SK-N-SH (cell line): ENCODE measurements around the gene GFOD2. TPM values are rescaled to one million over a fixed set of nuclear protein-coding genes. Genes with fewer than 3 reads are reported as not detected.

Source experiments
- CTCF ChIA-PET: fragments of 300-600, 350-600 bp; formaldehyde crosslinking; extraction: SDS; loops from one replicate; lab custom pipeline; 2021; lab: Yijun Ruan, JAX
- POLR2A ChIA-PET: fragments of 350-600 bp; sonication (Branson Sonifier 250); formaldehyde crosslinking; extraction: SDS; loops from one replicate; lab custom pipeline; 2020; ENCODE audit warnings: antibody characterized with exemption, inconsistent platforms; lab: Yijun Ruan, JAX
- DNase-seq: peaks from one replicate; pipeline ENCODE4 v3.0.0; 2012
- H2AFZ ChIP-seq: fragments of 200-600 bp; sonication (generic); 2 replicates; pipeline ENCODE4 v1.8.1; 2016; ENCODE audit warnings: antibody characterized with exemption, mild to moderate bottlenecking, low read depth
- H3F3A ChIP-seq: fragments of 200-600 bp; sonication (generic); replicated peaks from 2 replicates; pipeline ENCODE3; 2016; ENCODE audit warnings: antibody characterized with exemption, mild to moderate bottlenecking; ENCODE audit not compliant: insufficient read depth
- H3K27ac ChIP-seq, 2 experiments: fragments of 200-500 bp in 1 of 2; fragments of 200-600 bp in 1 of 2; sonication (Bioruptor generic) in 1 of 2; sonication (generic), shearing (Covaris generic) in 1 of 2; 2 replicates each; pipeline versions ENCODE4 v1.5.1 to v1.6.1; 2014 to 2016; ENCODE audit warnings: low read depth in 2 of 2, inconsistent platforms in 1 of 2, low read length in 1 of 2, mild to moderate bottlenecking in 1 of 2, mixed read lengths in 1 of 2
- H3K27me3 ChIP-seq: fragments of 200-600 bp; sonication (generic), shearing (Covaris generic); 2 replicates; pipeline ENCODE4 v1.6.1; 2016; ENCODE audit warnings: mixed run types; ENCODE audit not compliant: insufficient read depth
- H3K36me3 ChIP-seq, 2 experiments: fragments of 200-500 bp in 1 of 2; fragments of 200-600 bp in 1 of 2; sonication (Bioruptor generic) in 1 of 2; sonication (generic) in 1 of 2; replicated peaks in 1 of 2; 2 replicates each; pipeline versions ENCODE3 to v1.5.1; 2014 to 2016; ENCODE audit warnings: low read length in 1 of 2, mild to moderate bottlenecking in 1 of 2; ENCODE audit not compliant: insufficient read depth in 2 of 2, control insufficient read depth in 1 of 2
- H3K4me1 ChIP-seq, 2 experiments: fragments of 200-500 bp in 1 of 2; fragments of 200-600 bp in 1 of 2; sonication (Bioruptor generic) in 1 of 2; sonication (generic), shearing (Covaris generic) in 1 of 2; 2 replicates each; pipeline versions ENCODE4 v1.5.1 to v1.6.1; 2014 to 2016; ENCODE audit warnings: low read depth in 1 of 2, low read length in 1 of 2, mixed run types in 1 of 2; ENCODE audit not compliant: insufficient read depth in 2 of 2, control insufficient read depth in 1 of 2
- H3K4me2 ChIP-seq: fragments of 200-600 bp; sonication (generic), shearing (Covaris generic); 2 replicates; pipeline ENCODE4 v1.6.1; 2017; ENCODE audit warnings: mixed run types
- H3K4me3 ChIP-seq, 2 experiments: fragments of 200-500 bp in 1 of 2; fragments of 200-600 bp in 1 of 2; sonication (Bioruptor generic) in 1 of 2; sonication (generic), shearing (Covaris generic) in 1 of 2; 2 replicates each; pipeline versions ENCODE4 v1.5.1 to v1.8.1; 2014 to 2016; ENCODE audit warnings: low read depth in 2 of 2, inconsistent platforms in 1 of 2, low read length in 1 of 2, mild to moderate bottlenecking in 1 of 2, mixed read lengths in 1 of 2, moderate library complexity in 1 of 2
- H3K79me2 ChIP-seq: fragments of 200-600 bp; sonication (generic); 2 replicates; pipeline ENCODE4 v1.8.1; 2017; ENCODE audit warnings: mild to moderate bottlenecking; ENCODE audit not compliant: insufficient read depth
- H3K9ac ChIP-seq: fragments of 200-600 bp; sonication (generic); 2 replicates; pipeline ENCODE4 v1.6.1; 2017; ENCODE audit warnings: mixed run types
- H3K9me2 ChIP-seq: fragments of 200-600 bp; sonication (generic); 2 replicates; pipeline ENCODE4 v1.6.1; 2017; ENCODE audit warnings: mixed run types
- H3K9me3 ChIP-seq: fragments of 200-600 bp; sonication (generic); 2 replicates; pipeline ENCODE4 v1.6.1; 2017; ENCODE audit warnings: mixed run types, mild to moderate bottlenecking, moderate library complexity
- H4K20me1 ChIP-seq: fragments of 200-600 bp; sonication (generic); 2 replicates; pipeline ENCODE4 v1.6.1; 2017; ENCODE audit warnings: mild to moderate bottlenecking, mixed run types; ENCODE audit not compliant: insufficient read depth
- FOSL2 ChIP-seq: IDR thresholded peaks from 2 replicates; pipeline ENCODE4 v1.4.0; 2012; ENCODE audit warnings: low read depth, mild to moderate bottlenecking, moderate library complexity, borderline replicate concordance
- FOXJ3 ChIP-seq: sonication (generic); formaldehyde crosslinking; IDR thresholded peaks from 2 replicates; pipeline ENCODE4 v1.5.1; 2020; ENCODE audit warnings: mild to moderate bottlenecking, missing genetic modification reagents
- FOXM1 ChIP-seq: IDR thresholded peaks from 2 replicates; pipeline ENCODE4 v1.4.0; 2012; ENCODE audit warnings: low read depth, mild to moderate bottlenecking
- GABPA ChIP-seq: IDR thresholded peaks from 2 replicates; pipeline ENCODE4 v1.4.0; 2012; ENCODE audit warnings: low read depth, mild to moderate bottlenecking
- JUND ChIP-seq: IDR thresholded peaks from 2 replicates; pipeline ENCODE4 v1.4.0; 2012
- MEF2A ChIP-seq: IDR thresholded peaks from 2 replicates; pipeline ENCODE4 v1.4.0; 2012; ENCODE audit warnings: low read depth, borderline replicate concordance
- NRF1 ChIP-seq: IDR thresholded peaks from 2 replicates; pipeline ENCODE4 v1.6.1; 2012; ENCODE audit warnings: low read depth, mild to moderate bottlenecking, low read length
- POLR2AphosphoS5 ChIP-seq: IDR thresholded peaks from 2 replicates; pipeline ENCODE4 v1.6.1; 2012; ENCODE audit warnings: low read depth, low read length
- RAD21 ChIP-seq: IDR thresholded peaks from 2 replicates; pipeline ENCODE4 v1.6.1; 2012; ENCODE audit warnings: mild to moderate bottlenecking, low read length
- RFX5 ChIP-seq: IDR thresholded peaks from 2 replicates; pipeline ENCODE4 v1.6.1; 2012; ENCODE audit warnings: mild to moderate bottlenecking, improper control_type of control experiment, low read length
- RXRA ChIP-seq: IDR thresholded peaks from 2 replicates; pipeline ENCODE4 v1.4.0; 2012; ENCODE audit warnings: low read depth, mild to moderate bottlenecking, borderline replicate concordance
- YY1 ChIP-seq: IDR thresholded peaks from 2 replicates; pipeline ENCODE4 v1.4.0; 2012; ENCODE audit warnings: low read depth, mild to moderate bottlenecking
- WGBS: methylation state at CpG from one replicate; pipeline ENCODE4 v1.1.6; 2017; ENCODE audit warnings: low lambda C conversion rate; 5-methylcytosine and 5-hydroxymethylcytosine counted together
- polyA plus RNA-seq, 3 experiments: library from polyadenylated mRNA; depleted of rRNA; stranded (reverse); fragments of >200 nt; gene quantifications; 2 replicates each; pipeline ENCODE4 v1.2.3, GENCODE V29; 2012
- TF ChIP-seq, protein P1 (sequence below): fragments of 150-350 bp; IDR thresholded peaks from 2 replicates; pipeline ENCODE4 v1.6.1; 2017; ENCODE audit warnings: antibody characterized with exemption, low read length, low read depth, borderline replicate concordance
- TF ChIP-seq, protein P2 (sequence below): IDR thresholded peaks from 2 replicates; pipeline ENCODE4 v1.4.0; 2012; ENCODE audit warnings: low read depth, borderline replicate concordance
- TF ChIP-seq, protein P3 (sequence below): fragments of 150-350 bp; IDR thresholded peaks from 2 replicates; pipeline ENCODE4 v1.6.1; 2016; ENCODE audit warnings: mild to moderate bottlenecking, low read depth, low read length
- TF ChIP-seq, protein P4 (sequence below): IDR thresholded peaks from 2 replicates; pipeline ENCODE4 v1.4.0; 2012; ENCODE audit warnings: low read depth
- TF ChIP-seq, protein P5 (sequence below): IDR thresholded peaks from 2 replicates; pipeline ENCODE4 v1.4.0; 2012; ENCODE audit warnings: low read depth, borderline replicate concordance

The GFOD2 gene
- polyA plus RNA-seq, 1 of the 3 experiments (the other 2 are of a cell fraction), result 19.0 TPM

DNA sequence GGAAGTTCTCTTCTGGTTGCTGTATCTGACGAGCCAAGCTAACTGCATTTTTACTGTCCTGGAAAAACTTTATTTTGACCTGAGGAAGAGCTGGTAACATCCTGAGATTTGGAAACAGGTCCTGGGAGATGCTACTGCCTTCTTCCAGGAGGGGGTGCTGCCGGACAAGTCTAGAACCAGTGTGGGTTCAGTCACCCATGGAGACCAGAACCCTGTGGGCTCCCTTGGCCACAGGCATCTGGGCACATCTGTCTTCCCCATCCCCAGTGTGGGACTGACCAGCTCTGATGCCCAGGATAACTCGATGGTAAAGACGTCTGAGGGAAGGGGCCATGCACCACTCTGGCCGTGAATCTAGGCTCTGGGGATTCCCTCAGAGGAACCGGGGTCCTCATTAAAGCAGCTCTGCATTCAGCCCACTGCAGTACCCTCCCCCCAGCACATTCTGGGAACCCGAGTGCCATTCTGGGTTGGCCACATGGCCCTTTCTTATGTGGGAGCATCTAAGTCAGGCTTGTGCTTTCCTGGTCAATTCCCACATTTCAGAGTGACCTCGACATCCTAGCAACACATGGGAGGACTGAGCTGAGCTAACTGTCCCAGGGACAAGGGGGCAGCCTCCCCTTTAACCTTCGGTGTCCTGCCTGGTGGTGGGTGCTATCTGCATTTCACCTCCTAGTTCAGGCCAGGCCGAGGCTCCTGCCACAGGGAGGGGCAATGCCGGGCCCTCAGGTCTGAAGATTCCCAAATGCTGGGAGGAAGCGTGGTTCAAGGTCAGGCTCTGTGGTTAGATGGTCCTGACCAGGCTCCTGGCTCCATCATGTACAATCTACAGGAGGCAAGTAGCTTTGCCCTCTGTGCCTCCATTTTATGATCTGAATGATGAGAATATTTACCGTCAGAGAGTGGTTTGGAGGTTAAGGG lies 46.1 kb downstream of the GFOD2 start (continued):
- no peak for TF ChIP-seq YY1

DNA sequence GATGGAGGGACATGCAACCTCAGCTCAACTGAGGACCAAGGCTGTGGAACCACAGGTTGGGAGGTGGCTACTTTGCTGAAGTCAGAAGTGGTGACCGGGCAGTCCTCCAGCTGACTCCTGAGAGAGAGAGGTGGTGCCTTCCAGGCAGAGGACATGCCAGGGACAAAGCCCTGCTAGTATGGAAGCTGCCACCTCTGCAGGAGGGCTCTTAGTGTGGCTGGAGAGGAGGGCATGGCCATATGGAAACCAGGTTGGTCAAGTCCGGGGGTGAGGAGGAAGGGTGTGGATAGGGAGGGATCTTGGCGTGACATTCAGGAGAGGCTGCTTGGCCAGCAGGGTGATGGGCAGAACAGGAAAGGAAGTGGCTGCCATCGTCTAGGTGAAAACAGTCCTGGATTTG lies 46.8 kb downstream of the GFOD2 start:
- ChIA-PET CTCF (interaction anchor here (0.6 to 18.3 kb wide), 38 partner anchors 8 to 263 kb away, joined by 3 to 246 read pairs (median 6); partner anchors contain the start of genes ACD, ATP6V0D1, CARMIL2 and CTCF), POLR2A (no interaction called here)
- Histone ChIP-seq H3K4me1 (peaks cover 19 to 37% of the 10 kb centered on the region in 2 experiments; a peak in 2 of 4 replicates), H3K4me2 (no peak overlapping the region), H3K79me2 (no peaks in the 10 kb centered on the region), H3K9me2 (no peaks in the 10 kb centered on the region), H3K27me3 (no peaks in the 10 kb centered on the region), H3K36me3 (peaks cover 0 to 5% of the 10 kb centered on the region in 2 experiments), H3K9ac (no peak overlapping the region), H4K20me1 (no peaks in the 10 kb centered on the region), H2AFZ (no peak overlapping the region), H3K9me3 (no peaks in the 10 kb centered on the region), H3F3A (peaks cover 9% of the 10 kb centered on the region), H3K4me3 (no peak overlapping the region), H3K27ac (no peak overlapping the region)
- DNase-seq, result no peak
- 48% methylated on average over 4 of the region's 4 CpGs for WGBS
- TF ChIP-seq JUND (no peak), NRF1 (no peak)

DNA sequence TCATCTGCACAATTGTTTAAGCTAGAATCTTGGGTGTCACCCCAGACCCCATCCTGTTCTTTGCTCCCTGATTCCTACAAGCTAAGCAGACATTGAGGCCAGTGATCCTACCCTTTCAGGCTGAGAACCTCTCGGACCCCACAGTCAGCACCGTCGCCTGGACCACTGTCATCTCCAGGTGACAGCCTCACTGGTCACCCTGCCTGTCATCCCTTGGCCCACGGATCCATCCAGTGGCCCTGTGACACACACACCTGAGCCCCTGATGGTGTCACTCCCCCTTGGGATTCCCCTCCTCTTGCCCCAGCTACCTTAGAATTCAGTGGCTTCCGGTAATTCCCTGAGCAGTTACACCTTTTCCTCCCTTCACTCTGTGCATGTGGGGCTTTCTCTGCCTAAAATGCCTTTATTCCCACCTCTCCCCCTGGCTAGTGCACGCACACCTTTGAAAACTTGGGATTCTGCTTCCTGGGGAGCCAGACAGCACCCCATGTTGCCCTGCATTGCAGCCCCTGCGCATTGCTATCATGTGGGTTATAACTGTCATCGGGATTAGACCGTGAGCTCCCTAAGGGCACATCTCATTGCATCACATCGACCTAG lies 49.5 kb downstream of the GFOD2 start:
- peaks cover 24 to 45% of the 10 kb centered on the region in 2 experiments; a peak in 2 of 4 replicates for H3K4me1 ChIP-seq
- TF ChIP-seq GABPA (no peak), RAD21 (no peak), MEF2A (no peak), POLR2AphosphoS5 (no peak), FOXJ3 (CRISPR knock-in tag) (no peak), RFX5 (no peak), RXRA (no peak), FOSL2 (no peak), FOXM1 (no peak)
- TF ChIP-seq, protein P1, sequence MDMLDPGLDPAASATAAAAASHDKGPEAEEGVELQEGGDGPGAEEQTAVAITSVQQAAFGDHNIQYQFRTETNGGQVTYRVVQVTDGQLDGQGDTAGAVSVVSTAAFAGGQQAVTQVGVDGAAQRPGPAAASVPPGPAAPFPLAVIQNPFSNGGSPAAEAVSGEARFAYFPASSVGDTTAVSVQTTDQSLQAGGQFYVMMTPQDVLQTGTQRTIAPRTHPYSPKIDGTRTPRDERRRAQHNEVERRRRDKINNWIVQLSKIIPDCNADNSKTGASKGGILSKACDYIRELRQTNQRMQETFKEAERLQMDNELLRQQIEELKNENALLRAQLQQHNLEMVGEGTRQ, result no peak
- TF ChIP-seq, protein P2, sequence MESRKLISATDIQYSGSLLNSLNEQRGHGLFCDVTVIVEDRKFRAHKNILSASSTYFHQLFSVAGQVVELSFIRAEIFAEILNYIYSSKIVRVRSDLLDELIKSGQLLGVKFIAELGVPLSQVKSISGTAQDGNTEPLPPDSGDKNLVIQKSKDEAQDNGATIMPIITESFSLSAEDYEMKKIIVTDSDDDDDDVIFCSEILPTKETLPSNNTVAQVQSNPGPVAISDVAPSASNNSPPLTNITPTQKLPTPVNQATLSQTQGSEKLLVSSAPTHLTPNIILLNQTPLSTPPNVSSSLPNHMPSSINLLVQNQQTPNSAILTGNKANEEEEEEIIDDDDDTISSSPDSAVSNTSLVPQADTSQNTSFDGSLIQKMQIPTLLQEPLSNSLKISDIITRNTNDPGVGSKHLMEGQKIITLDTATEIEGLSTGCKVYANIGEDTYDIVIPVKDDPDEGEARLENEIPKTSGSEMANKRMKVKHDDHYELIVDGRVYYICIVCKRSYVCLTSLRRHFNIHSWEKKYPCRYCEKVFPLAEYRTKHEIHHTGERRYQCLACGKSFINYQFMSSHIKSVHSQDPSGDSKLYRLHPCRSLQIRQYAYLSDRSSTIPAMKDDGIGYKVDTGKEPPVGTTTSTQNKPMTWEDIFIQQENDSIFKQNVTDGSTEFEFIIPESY, result no peak
- TF ChIP-seq, protein P3, sequence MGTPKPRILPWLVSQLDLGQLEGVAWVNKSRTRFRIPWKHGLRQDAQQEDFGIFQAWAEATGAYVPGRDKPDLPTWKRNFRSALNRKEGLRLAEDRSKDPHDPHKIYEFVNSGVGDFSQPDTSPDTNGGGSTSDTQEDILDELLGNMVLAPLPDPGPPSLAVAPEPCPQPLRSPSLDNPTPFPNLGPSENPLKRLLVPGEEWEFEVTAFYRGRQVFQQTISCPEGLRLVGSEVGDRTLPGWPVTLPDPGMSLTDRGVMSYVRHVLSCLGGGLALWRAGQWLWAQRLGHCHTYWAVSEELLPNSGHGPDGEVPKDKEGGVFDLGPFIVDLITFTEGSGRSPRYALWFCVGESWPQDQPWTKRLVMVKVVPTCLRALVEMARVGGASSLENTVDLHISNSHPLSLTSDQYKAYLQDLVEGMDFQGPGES, result no peak
- TF ChIP-seq, protein P4, sequence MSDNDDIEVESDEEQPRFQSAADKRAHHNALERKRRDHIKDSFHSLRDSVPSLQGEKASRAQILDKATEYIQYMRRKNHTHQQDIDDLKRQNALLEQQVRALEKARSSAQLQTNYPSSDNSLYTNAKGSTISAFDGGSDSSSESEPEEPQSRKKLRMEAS, result no peak
- TF ChIP-seq, protein P5, sequence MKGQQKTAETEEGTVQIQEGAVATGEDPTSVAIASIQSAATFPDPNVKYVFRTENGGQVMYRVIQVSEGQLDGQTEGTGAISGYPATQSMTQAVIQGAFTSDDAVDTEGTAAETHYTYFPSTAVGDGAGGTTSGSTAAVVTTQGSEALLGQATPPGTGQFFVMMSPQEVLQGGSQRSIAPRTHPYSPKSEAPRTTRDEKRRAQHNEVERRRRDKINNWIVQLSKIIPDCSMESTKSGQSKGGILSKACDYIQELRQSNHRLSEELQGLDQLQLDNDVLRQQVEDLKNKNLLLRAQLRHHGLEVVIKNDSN, result no peak
- no peak overlapping the region for H3K9ac ChIP-seq
- DNase-seq, result no peak
- peaks cover 3% of the 10 kb centered on the region; the same call in 1 of the 2 replicates for H3K79me2 ChIP-seq
- H2AFZ ChIP-seq, result no peak overlapping the region
- ChIA-PET POLR2A (interaction anchor here (0.7 to 1.4 kb wide), 2 partner anchors 9 to 48 kb away, joined by 4 read pairs; partner anchors contain the start of gene ACD), CTCF (interaction anchor here (0.7 to 18.3 kb wide), 11 partner anchors 20 to 296 kb away, joined by 3 to 246 read pairs (median 3); partner anchors contain the start of gene CTCF)
- no peaks in the 10 kb centered on the region for H4K20me1 ChIP-seq
- 84% methylated on average over 10 of the region's 10 CpGs for WGBS
- no peak overlapping the region for H3K4me2 ChIP-seq
- no peaks in the 10 kb centered on the region for H3K36me3 ChIP-seq
- H3K27me3 ChIP-seq, result no peaks in the 10 kb centered on the region
- H3K4me3 ChIP-seq, result no peak overlapping the region
- H3F3A ChIP-seq, result peaks cover 14% of the 10 kb centered on the region
- no peaks in the 10 kb centered on the region for H3K9me3 ChIP-seq
- H3K9me2 ChIP-seq, result no peaks in the 10 kb centered on the region
- H3K27ac ChIP-seq, result no peak overlapping the region
